ENCODE measurements around the gene SIVA1.
A peak's percentile ranks its signal among the peaks of the same experiment; 100 is the strongest.

SIVA1 gene

DNA sequence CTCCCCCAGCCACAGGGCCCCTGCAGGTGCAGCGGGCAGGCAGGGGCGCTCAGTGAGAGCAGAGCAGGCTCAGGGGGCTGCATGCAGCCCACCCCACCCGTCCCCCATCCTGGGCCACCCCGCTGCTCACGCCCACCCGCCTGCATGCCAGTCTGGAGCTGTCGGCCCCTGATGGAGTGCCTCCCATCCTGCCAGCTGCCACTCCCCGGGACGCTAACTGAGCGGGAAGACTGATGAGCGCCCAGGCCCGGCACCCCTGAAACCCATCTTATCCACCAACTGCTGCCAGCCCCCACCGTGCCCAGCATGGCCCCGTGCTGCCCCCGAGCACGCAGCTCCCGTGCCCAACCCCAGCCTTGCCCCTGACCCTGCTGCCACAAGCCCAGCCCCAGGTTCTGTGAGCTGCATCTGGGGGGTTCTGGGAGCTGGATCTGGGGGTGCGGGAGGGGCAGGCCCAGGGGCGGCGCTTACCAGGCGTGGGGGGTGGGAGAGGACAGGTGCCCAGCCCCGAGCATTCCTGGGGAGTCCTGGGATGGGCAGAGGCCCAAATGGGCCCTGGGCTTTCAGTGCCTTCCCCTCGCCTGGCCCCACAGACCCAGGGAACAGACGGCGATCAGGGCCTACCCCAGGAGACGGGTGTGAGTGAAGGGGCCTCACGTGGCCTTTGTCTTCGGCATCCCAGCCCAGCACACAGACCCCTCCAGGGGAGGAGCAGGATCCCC, 29.3 kb downstream of the SIVA1 start:
- Histone ChIP-seq H3K27me3 (replicated peaks in 2 of 5; ENCODE audit: control insufficient read depth in 4 of 5, insufficient read depth in 5 of 5, low read length in 4 of 5) (no peaks in the 10 kb centered on the region), H3K27ac (ENCODE audit: insufficient read depth in 1 of 2, low read depth in 1 of 2, low read length in 2 of 2, poor library complexity in 1 of 2, severe bottlenecking in 2 of 2) (no peak overlapping the region), H3K4me3 (ENCODE audit: control insufficient read depth in 1 of 7, extremely low read depth in 1 of 7, insufficient read depth in 4 of 7, low read depth in 2 of 7, low read length in 6 of 7) (no peak overlapping the region), H3K36me3 (ENCODE audit: control insufficient read depth in 4 of 4, insufficient read depth in 4 of 4, low read length in 3 of 4) (peaks cover 0 to 48% (median 21%) of the 10 kb centered on the region in 4 experiments), H3K4me1 (ENCODE audit: control extremely low read depth in 1 of 4, control insufficient read depth in 4 of 4, insufficient read depth in 4 of 4, low read length in 3 of 4) (peaks cover 0 to 32% (median 16%) of the 10 kb centered on the region in 4 experiments), H3K9me3 (ENCODE audit: control extremely low read depth in 1 of 5, control insufficient read depth in 4 of 5, insufficient read depth in 2 of 5, low read depth in 1 of 5, low read length in 4 of 5) (no peaks in the 10 kb centered on the region)
- WGBS (ENCODE audit: insufficient coverage) = 94% methylated on average over 18 of the region's 28 CpGs
- ChIA-PET CTCF (interaction anchor here (4.0 kb wide), 1 partner anchor 12 kb away, joined by 23 read pairs; no protein-coding TSS in a partner anchor), POLR2A (no interaction called here)
- no peak for DNase-seq

GRCh38 chr14:104782808-104783139, 29.8 kb downstream of the SIVA1 start:
- DNase-seq = no peak
- H3K27me3 ChIP-seq (replicated peaks in 2 of 5; ENCODE audit: control insufficient read depth in 4 of 5, insufficient read depth in 5 of 5, low read length in 4 of 5) = no peaks in the 10 kb centered on the region
- ChIA-PET POLR2A (no interaction called here), CTCF (interaction anchor here (4.0 kb wide), 1 partner anchor 12 kb away, joined by 23 read pairs; no protein-coding TSS in a partner anchor)
- H3K27ac ChIP-seq (ENCODE audit: insufficient read depth in 1 of 2, low read depth in 1 of 2, low read length in 2 of 2, poor library complexity in 1 of 2, severe bottlenecking in 2 of 2) = no peak overlapping the region
- no peak overlapping the region for H3K4me3 ChIP-seq (ENCODE audit: control insufficient read depth in 1 of 7, extremely low read depth in 1 of 7, insufficient read depth in 4 of 7, low read depth in 2 of 7, low read length in 6 of 7)
- no peaks in the 10 kb centered on the region for H3K9me3 ChIP-seq (ENCODE audit: control extremely low read depth in 1 of 5, control insufficient read depth in 4 of 5, insufficient read depth in 2 of 5, low read depth in 1 of 5, low read length in 4 of 5)
- H3K36me3 ChIP-seq (ENCODE audit: control insufficient read depth in 4 of 4, insufficient read depth in 4 of 4, low read length in 3 of 4) = peaks cover 0 to 49% (median 20%) of the 10 kb centered on the region in 4 experiments
- WGBS (ENCODE audit: insufficient coverage) = 86% methylated on average over 12 of the region's 13 CpGs
- peaks cover 0 to 37% (median 21%) of the 10 kb centered on the region in 4 experiments for H3K4me1 ChIP-seq (ENCODE audit: control extremely low read depth in 1 of 4, control insufficient read depth in 4 of 4, insufficient read depth in 4 of 4, low read length in 3 of 4)

- peaks cover 0 to 46% (median 30%) of the 10 kb centered on the region in 4 experiments for H3K4me1 ChIP-seq (ENCODE audit: control extremely low read depth in 1 of 4, control insufficient read depth in 4 of 4, insufficient read depth in 4 of 4, low read length in 3 of 4)
- POLR2A ChIA-PET = no interaction called here
- H3K9me3 ChIP-seq (ENCODE audit: control extremely low read depth in 1 of 5, control insufficient read depth in 4 of 5, insufficient read depth in 2 of 5, low read depth in 1 of 5, low read length in 4 of 5) = no peaks in the 10 kb centered on the region
- H3K4me3 ChIP-seq (ENCODE audit: control insufficient read depth in 1 of 7, extremely low read depth in 1 of 7, insufficient read depth in 4 of 7, low read depth in 2 of 7, low read length in 6 of 7) = no peak overlapping the region
- DNase-seq = no peak
- WGBS (ENCODE audit: insufficient coverage) = 96% methylated on average over 13 of the region's 16 CpGs
- CTCF ChIA-PET = interaction anchor here (1.2 kb wide), 1 partner anchor 17 kb away, joined by 4 read pairs; no protein-coding TSS in a partner anchor
- H3K27ac ChIP-seq (ENCODE audit: insufficient read depth in 1 of 2, low read depth in 1 of 2, low read length in 2 of 2, poor library complexity in 1 of 2, severe bottlenecking in 2 of 2) = no peak overlapping the region
- peaks cover 0 to 53% (median 17%) of the 10 kb centered on the region in 4 experiments for H3K36me3 ChIP-seq (ENCODE audit: control insufficient read depth in 4 of 4, insufficient read depth in 4 of 4, low read length in 3 of 4)
- no peaks in the 10 kb centered on the region for H3K27me3 ChIP-seq (replicated peaks in 2 of 5; ENCODE audit: control insufficient read depth in 4 of 5, insufficient read depth in 5 of 5, low read length in 4 of 5)
Measured at GRCh38 chr14:104783484-104784217, 30.7 kb downstream of the SIVA1 start.

DNA sequence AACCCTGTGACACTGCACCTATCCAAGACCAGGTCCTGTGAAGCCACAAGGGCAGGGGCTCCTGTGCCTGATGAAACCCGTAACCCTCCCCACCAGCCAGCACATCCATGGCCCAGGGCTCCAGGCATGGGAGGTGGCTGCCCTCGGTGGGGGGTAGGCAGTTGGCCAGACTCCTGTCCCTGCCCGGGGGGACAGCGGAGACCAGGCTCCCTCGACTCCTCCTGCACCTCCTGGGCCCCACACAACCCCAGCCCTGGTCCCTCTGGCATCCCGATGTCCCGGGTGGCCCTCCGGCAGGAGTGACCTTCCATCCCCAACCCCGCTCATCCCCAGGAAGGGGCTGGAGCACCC, 31.2 kb downstream of the SIVA1 start:
- no peaks in the 10 kb centered on the region for H3K9me3 ChIP-seq (ENCODE audit: control extremely low read depth in 1 of 5, control insufficient read depth in 4 of 5, insufficient read depth in 2 of 5, low read depth in 1 of 5, low read length in 4 of 5)
- no peak overlapping the region for H3K27ac ChIP-seq (ENCODE audit: insufficient read depth in 1 of 2, low read depth in 1 of 2, low read length in 2 of 2, poor library complexity in 1 of 2, severe bottlenecking in 2 of 2)
- no peaks in the 10 kb centered on the region for H3K27me3 ChIP-seq (replicated peaks in 2 of 5; ENCODE audit: control insufficient read depth in 4 of 5, insufficient read depth in 5 of 5, low read length in 4 of 5)
- POLR2A ChIA-PET = no interaction called here
- peaks cover 0 to 52% (median 32%) of the 10 kb centered on the region in 4 experiments for H3K4me1 ChIP-seq (ENCODE audit: control extremely low read depth in 1 of 4, control insufficient read depth in 4 of 4, insufficient read depth in 4 of 4, low read length in 3 of 4)
- WGBS (ENCODE audit: insufficient coverage) = 98% methylated on average over 6 of the region's 9 CpGs
- DNase-seq = no peak
- H3K36me3 ChIP-seq (ENCODE audit: control insufficient read depth in 4 of 4, insufficient read depth in 4 of 4, low read length in 3 of 4) = peaks cover 0 to 53% (median 15%) of the 10 kb centered on the region in 4 experiments
- CTCF ChIA-PET = interaction anchor here (1.0 to 1.2 kb wide), 2 partner anchors 18 to 42 kb away, joined by 4 read pairs; no protein-coding TSS in a partner anchor
- H3K4me3 ChIP-seq (ENCODE audit: control insufficient read depth in 1 of 7, extremely low read depth in 1 of 7, insufficient read depth in 4 of 7, low read depth in 2 of 7, low read length in 6 of 7) = no peak overlapping the region

GRCh38 chr14:104784846-104785707, 32.1 kb downstream of the SIVA1 start:
- Histone ChIP-seq H3K4me3 (ENCODE audit: control insufficient read depth in 1 of 7, extremely low read depth in 1 of 7, insufficient read depth in 4 of 7, low read depth in 2 of 7, low read length in 6 of 7) (no peak overlapping the region), H3K9me3 (ENCODE audit: control extremely low read depth in 1 of 5, control insufficient read depth in 4 of 5, insufficient read depth in 2 of 5, low read depth in 1 of 5, low read length in 4 of 5) (no peaks in the 10 kb centered on the region), H3K4me1 (ENCODE audit: control extremely low read depth in 1 of 4, control insufficient read depth in 4 of 4, insufficient read depth in 4 of 4, low read length in 3 of 4) (peaks cover 0 to 53% (median 32%) of the 10 kb centered on the region in 4 experiments), H3K36me3 (ENCODE audit: control insufficient read depth in 4 of 4, insufficient read depth in 4 of 4, low read length in 3 of 4) (peaks cover 0 to 57% (median 16%) of the 10 kb centered on the region in 4 experiments), H3K27me3 (replicated peaks in 2 of 5; ENCODE audit: control insufficient read depth in 4 of 5, insufficient read depth in 5 of 5, low read length in 4 of 5) (no peaks in the 10 kb centered on the region), H3K27ac (ENCODE audit: insufficient read depth in 1 of 2, low read depth in 1 of 2, low read length in 2 of 2, poor library complexity in 1 of 2, severe bottlenecking in 2 of 2) (no peak overlapping the region)
- CTCF ChIA-PET = interaction anchor here (1.0 to 1.3 kb wide), 5 partner anchors 12 to 42 kb away, joined by 4 to 5 read pairs (median 4); no protein-coding TSS in a partner anchor
- POLR2A ChIA-PET = no interaction called here
- DNase-seq = peak in 2 of 3 donors; percentile 53 to 66
- WGBS (ENCODE audit: insufficient coverage) = 70% methylated on average over 28 of the region's 36 CpGs

DNA sequence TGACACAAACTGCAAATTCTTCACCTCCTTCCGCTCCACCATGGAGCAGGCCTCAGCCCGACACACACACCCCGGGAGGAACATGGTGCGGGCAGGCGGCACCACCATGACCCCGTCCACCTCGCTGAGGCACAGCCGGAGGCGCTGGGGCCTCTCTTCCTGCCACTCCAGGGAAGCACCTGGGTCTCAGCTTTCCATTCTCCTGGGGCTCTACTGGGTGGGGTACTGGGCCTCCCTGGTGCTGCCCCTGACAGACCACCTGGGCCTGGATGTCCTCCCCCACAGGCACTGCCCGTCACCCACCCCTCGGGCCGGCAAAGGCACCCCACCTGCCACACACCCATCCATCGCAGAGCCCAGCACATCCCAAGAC, 32.7 kb downstream of the SIVA1 start:
- WGBS (ENCODE audit: insufficient coverage) = 70% methylated on average over 10 of the region's 13 CpGs
- DNase-seq = no peak
- Histone ChIP-seq H3K36me3 (ENCODE audit: control insufficient read depth in 4 of 4, insufficient read depth in 4 of 4, low read length in 3 of 4) (peaks cover 0 to 60% (median 15%) of the 10 kb centered on the region in 4 experiments), H3K27ac (ENCODE audit: insufficient read depth in 1 of 2, low read depth in 1 of 2, low read length in 2 of 2, poor library complexity in 1 of 2, severe bottlenecking in 2 of 2) (no peak overlapping the region), H3K4me3 (ENCODE audit: control insufficient read depth in 1 of 7, extremely low read depth in 1 of 7, insufficient read depth in 4 of 7, low read depth in 2 of 7, low read length in 6 of 7) (no peak overlapping the region), H3K27me3 (replicated peaks in 2 of 5; ENCODE audit: control insufficient read depth in 4 of 5, insufficient read depth in 5 of 5, low read length in 4 of 5) (no peaks in the 10 kb centered on the region), H3K9me3 (ENCODE audit: control extremely low read depth in 1 of 5, control insufficient read depth in 4 of 5, insufficient read depth in 2 of 5, low read depth in 1 of 5, low read length in 4 of 5) (no peaks in the 10 kb centered on the region), H3K4me1 (ENCODE audit: control extremely low read depth in 1 of 4, control insufficient read depth in 4 of 4, insufficient read depth in 4 of 4, low read length in 3 of 4) (peaks cover 0 to 53% (median 32%) of the 10 kb centered on the region in 4 experiments)
- POLR2A ChIA-PET = no interaction called here
- CTCF ChIA-PET = interaction anchor here (1.0 to 1.3 kb wide), 3 partner anchors 11 to 40 kb away, joined by 4 to 5 read pairs (median 4); no protein-coding TSS in a partner anchor

Data from common myeloid progenitor, CD34-positive (primary cell).